Right atrium auricular region (tissue), 2 donors: ENCODE measurements around the gene ZNF749. TPM values are rescaled to one million over a fixed set of nuclear protein-coding genes. Genes with fewer than 3 reads are reported as not detected.
A peak's percentile ranks its signal among the peaks of the same experiment; 100 is the strongest.
"Not testable (repeated sequence)": the region's sequence is repeated elsewhere in the genome, so short reads cannot be mapped to it uniquely, and the experiment has no call there.

Source experiments
- DNase-seq: peaks from one replicate; pipeline ENCODE4 v3.0.0-alpha.2; 2019; ENCODE audit warnings: low spot score
- H3K27ac ChIP-seq, 2 donors: fragments of 200-600 bp; sonication (generic); 1 replicate in 1 of 2; 2 replicates in 1 of 2; pipeline ENCODE4 v1.5.1; 2016 to 2019
- H3K27me3 ChIP-seq, 2 donors: fragments of 200-600 bp; sonication (generic); one replicate each; pipeline versions ENCODE4 v1.5.1 to v1.6.0; 2017 to 2019
- H3K36me3 ChIP-seq: fragments of 200-600 bp; sonication (generic); one replicate; pipeline ENCODE4 v1.5.1; 2016
- H3K4me1 ChIP-seq, 2 donors: fragments of 200-600 bp; sonication (generic); one replicate each; pipeline versions ENCODE4 v1.5.1 to v1.6.0; 2017 to 2019
- H3K4me3 ChIP-seq, 2 donors: fragments of 200-600 bp; sonication (generic); 1 replicate in 1 of 2; 2 replicates in 1 of 2; pipeline ENCODE4 v1.5.1; 2017 to 2019; ENCODE audit warnings: mild to moderate bottlenecking in 1 of 2, moderate library complexity in 1 of 2
- H3K9me3 ChIP-seq, 2 donors: fragments of 200-600 bp; sonication (generic); one replicate each; pipeline ENCODE4 v1.5.1; 2019
- CTCF ChIP-seq, 2 donors: fragments of 200-600 bp; sonication (generic); IDR thresholded peaks; one replicate each; pipeline ENCODE4 v1.5.1; 2019; ENCODE audit warnings: antibody characterized with exemption in 2 of 2
- total RNA-seq, 2 donors: library from RNA; depleted of rRNA; stranded (reverse); fragments of >200 nt; gene quantifications; one replicate each; pipeline ENCODE4 v1.1.0, GENCODE V29; 2016

ZNF749 gene
- total RNA-seq, 2 donors from 2014 or later: 1.1 to 3.5 TPM

- Histone ChIP-seq H3K4me3 (peak within 1 kb of the TSS; percentile 64 to 74), H3K27ac (peak within 1 kb of the TSS; percentile 90 to 92), H3K36me3 (peaks cover 41% of the 10 kb centered on the region), H3K4me1 (peaks cover 0 to 8% of the 10 kb centered on the region in 2 donors), H3K27me3 (no peaks in the 10 kb centered on the region), H3K9me3 (peaks cover 33 to 43% of the 10 kb centered on the region in 2 donors)
- peak; percentile 95 for DNase-seq
- peak; percentile 20 to 42 for TF ChIP-seq CTCF (IDR thresholded peaks at IDR 0.05)
Measured at GRCh38 chr19:57477191-57478008, 42.3 kb downstream of the ZNF749 start, which contains the start of gene ZNF772. Gene ZNF772 (minus strand): TSS chr19:57477566. CDS start chr19:57477309, 257 bp downstream.

- not testable (repeated sequence) for H3K27me3 ChIP-seq, H3K9me3 ChIP-seq, H3K4me1 ChIP-seq
- H3K27ac ChIP-seq: peak within 1 kb of the TSS; percentile 84 to 88
- H3K4me3 ChIP-seq: peak within 1 kb of the TSS; percentile 100
- H3K36me3 ChIP-seq: peaks cover 11% of the 10 kb centered on the region
- DNase-seq: peak; percentile 94
Measured at GRCh38 chr19:57487477-57488298, 52.6 kb downstream of the ZNF749 start, which contains the start of gene ZNF419. Gene ZNF419 (plus strand): TSS chr19:57487750. CDS start chr19:57487951, 201 bp downstream.

GRCh38 chr19:57488299-57488644 is 53.1 kb downstream of the ZNF749 start:
- H3K4me1 ChIP-seq, H3K27me3 ChIP-seq, H3K9me3 ChIP-seq, H3K27ac ChIP-seq, DNase-seq: not testable (repeated sequence)
- H3K4me3 ChIP-seq: peak overlapping the region in 1 of 2 donors; percentile 22
- peaks cover 17% of the 10 kb centered on the region for H3K36me3 ChIP-seq

Other genes starting within 250 kb of the ZNF749 start
- gene ZNF264, start 243.8 kb upstream of the ZNF749 start, total RNA-seq: 10 to 100 TPM; 11.5 to 23.2 TPM
- under 1 TPM; 0.41 to 0.71 TPM for gene AURKC, start 204.3 kb upstream of the ZNF749 start, total RNA-seq
- 10 to 100 TPM; 11.6 to 12.2 TPM for gene ZNF805, start 194.7 kb upstream of the ZNF749 start, total RNA-seq
- gene ZNF460, start 154.8 kb upstream of the ZNF749 start, total RNA-seq: 10 to 100 TPM; 34.7 to 38.3 TPM
- gene ZNF543, start 114.9 kb upstream of the ZNF749 start, total RNA-seq: 1 to 10 TPM; 6.0 to 7.8 TPM
- 1 to 10 TPM; 6.6 to 8.2 TPM for gene ZNF304, start 84.1 kb upstream of the ZNF749 start, total RNA-seq
- 10 to 100 TPM; 16.2 to 23.1 TPM for gene TRAPPC2B, start 71.8 kb upstream of the ZNF749 start, total RNA-seq
- gene ZNF547, start 71.8 kb upstream of the ZNF749 start, total RNA-seq: 1 to 10 TPM; 2.4 to 3.5 TPM
- 10 to 100 TPM; 11.1 to 18.3 TPM for gene ZNF548, start 45.5 kb upstream of the ZNF749 start, total RNA-seq
- gene ZNF17, start 24.2 kb upstream of the ZNF749 start, total RNA-seq: 1 to 10 TPM; 5.6 to 8.4 TPM
- 1 to 10 TPM; 2.0 to 2.9 TPM for gene VN1R1, start 21.8 kb downstream of the ZNF749 start, total RNA-seq
- 10 to 100 TPM; 14.9 to 17.3 TPM for gene ZNF772, start 42.2 kb downstream of the ZNF749 start, total RNA-seq
- 1 to 10 TPM; 4.9 to 7.2 TPM for gene ZNF419, start 52.4 kb downstream of the ZNF749 start, total RNA-seq
- 1 to 10 TPM; 2.1 to 8.5 TPM for gene ZNF773, start 64.6 kb downstream of the ZNF749 start, total RNA-seq
- gene ZNF549, start 92.0 kb downstream of the ZNF749 start, total RNA-seq: 1 to 10 TPM; 2.2 to 4.1 TPM
- 1 to 10 TPM; 4.6 to 5.2 TPM for gene ZNF550, start 124.5 kb downstream of the ZNF749 start, total RNA-seq
- gene ZNF416, start 143.6 kb downstream of the ZNF749 start, total RNA-seq: 1 to 10 TPM; 3.2 to 4.4 TPM
- 1 to 10 TPM; 3.3 to 4.9 TPM for gene ZIK1, start 148.8 kb downstream of the ZNF749 start, total RNA-seq
- gene ZNF530, start 164.6 kb downstream of the ZNF749 start, total RNA-seq: 10 to 100 TPM in 1 of 2 donors, 1 to 10 TPM in 1; 5.7 to 10.8 TPM
- 10 to 100 TPM; 11.5 to 14.1 TPM for gene ZNF134, start 178.9 kb downstream of the ZNF749 start, total RNA-seq
- 1 to 10 TPM; 8.8 to 9.7 TPM for gene ZNF211, start 197.8 kb downstream of the ZNF749 start, total RNA-seq
- gene ZSCAN4, start 233.6 kb downstream of the ZNF749 start, total RNA-seq: under 1 TPM in 1 of 2 donors, not detected in 1; 0.24 TPM
- 1 to 10 TPM; 3.0 to 5.1 TPM for gene ZNF551, start 246.7 kb downstream of the ZNF749 start, total RNA-seq